ENCODE measurements around the gene BCAP31.

DNA sequence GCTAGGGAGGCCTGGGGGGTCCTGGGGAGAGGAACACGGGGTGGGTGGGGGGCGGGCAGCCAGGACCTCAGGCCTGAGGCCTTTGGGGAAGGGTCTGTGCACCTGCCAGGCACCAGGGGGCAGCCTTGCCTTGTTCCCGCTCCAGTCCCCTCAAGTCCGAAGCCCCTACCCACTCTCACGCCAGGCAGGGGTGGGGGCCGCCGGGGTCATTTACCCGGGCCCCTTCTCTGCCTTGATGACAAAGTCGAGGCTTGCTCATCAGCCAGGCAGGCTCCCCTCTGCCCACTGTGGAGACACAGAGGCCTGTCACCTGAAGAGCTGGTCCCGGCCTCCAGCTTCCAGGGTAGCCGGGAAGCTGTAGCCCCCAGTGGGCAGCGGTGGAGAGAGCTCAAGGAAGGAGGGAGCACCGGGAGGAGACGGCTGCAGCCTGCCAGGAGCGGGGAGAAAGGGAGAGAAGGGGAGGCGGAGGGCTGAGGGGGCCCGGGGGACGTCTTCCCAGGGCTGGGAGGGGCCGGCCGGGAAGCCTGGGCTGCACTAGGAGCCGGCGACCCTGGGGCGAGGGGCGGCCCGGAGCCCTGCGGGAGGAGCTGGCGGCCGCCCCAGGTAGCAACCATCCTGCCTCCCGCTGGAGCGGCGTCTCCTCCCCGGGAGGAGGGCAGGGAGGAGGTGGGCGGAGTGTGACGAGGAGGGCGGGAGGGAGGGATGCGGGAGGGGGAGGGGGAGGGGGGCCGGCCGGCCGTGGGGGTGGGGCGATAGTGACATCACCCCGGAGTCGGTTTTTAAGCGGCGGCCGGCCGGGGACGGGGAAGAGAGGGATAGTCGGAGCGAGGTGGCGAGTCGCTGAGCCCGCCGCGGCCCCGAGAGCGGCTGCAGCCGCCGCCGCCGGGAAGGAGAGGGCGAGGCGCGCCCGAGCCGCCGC lies 36.8 kb downstream of the BCAP31 start, which contains the start of gene SLC6A8:
- TF ChIP-seq, protein P1, sequence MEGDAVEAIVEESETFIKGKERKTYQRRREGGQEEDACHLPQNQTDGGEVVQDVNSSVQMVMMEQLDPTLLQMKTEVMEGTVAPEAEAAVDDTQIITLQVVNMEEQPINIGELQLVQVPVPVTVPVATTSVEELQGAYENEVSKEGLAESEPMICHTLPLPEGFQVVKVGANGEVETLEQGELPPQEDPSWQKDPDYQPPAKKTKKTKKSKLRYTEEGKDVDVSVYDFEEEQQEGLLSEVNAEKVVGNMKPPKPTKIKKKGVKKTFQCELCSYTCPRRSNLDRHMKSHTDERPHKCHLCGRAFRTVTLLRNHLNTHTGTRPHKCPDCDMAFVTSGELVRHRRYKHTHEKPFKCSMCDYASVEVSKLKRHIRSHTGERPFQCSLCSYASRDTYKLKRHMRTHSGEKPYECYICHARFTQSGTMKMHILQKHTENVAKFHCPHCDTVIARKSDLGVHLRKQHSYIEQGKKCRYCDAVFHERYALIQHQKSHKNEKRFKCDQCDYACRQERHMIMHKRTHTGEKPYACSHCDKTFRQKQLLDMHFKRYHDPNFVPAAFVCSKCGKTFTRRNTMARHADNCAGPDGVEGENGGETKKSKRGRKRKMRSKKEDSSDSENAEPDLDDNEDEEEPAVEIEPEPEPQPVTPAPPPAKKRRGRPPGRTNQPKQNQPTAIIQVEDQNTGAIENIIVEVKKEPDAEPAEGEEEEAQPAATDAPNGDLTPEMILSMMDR (IDR thresholded peaks at IDR 0.05): peak in 5 of 7 experiments; percentile 7 to 27 (median 14)
- peak in 2 of 3 donors; percentile 38 to 41 for TF ChIP-seq POLR2A (IDR thresholded peaks at IDR 0.05)
